A549 (cell line): ENCODE data around the gene EIF4G3. TPM values are rescaled to one million over a fixed set of nuclear protein-coding genes. Genes with fewer than 3 reads are reported as not detected.

ENCODE experiments used
- ATAC-seq, 2 experiments: fragments of 200-7000 bp in 1 of 2; fragments of >200 bp in 1 of 2; cut with Nextera tagmentation in 1 of 2; cut with Tn5 transposase in 1 of 2; 3 replicates each; pipeline versions ENCODE4 v1.8.0 to v1.9.1; 2018 to 2020; ENCODE audit warnings: mild to moderate bottlenecking in 1 of 2, moderate library complexity in 1 of 2
- CTCF ChIA-PET: fragments of 300-600 bp; sonication (Branson Sonifier 250); formaldehyde crosslinking; extraction: SDS; loops from one replicate; lab custom pipeline; 2021; ENCODE audit warnings: antibody characterized with exemption, inconsistent platforms; lab: Yijun Ruan, JAX
- POLR2A ChIA-PET: fragments of 350-600 bp; formaldehyde crosslinking; extraction: SDS; loops from one replicate; lab custom pipeline; 2021; ENCODE audit warnings: antibody characterized with exemption, inconsistent platforms; lab: Yijun Ruan, JAX
- DNase-seq, 2 experiments: peaks; one replicate each; pipeline versions ENCODE4 v3.0.0 to v3.0.0-alpha.2; 2011 to 2016; ENCODE audit warnings: low read depth in 1 of 2, low spot score in 1 of 2
- FAIRE-seq: peaks from 2 replicates; lab custom pipeline; 2011; peaks lifted over from hg19 to GRCh38; lab: Jason Lieb, UNC
- H3K27ac ChIP-seq, 2 experiments: fragments of >200 bp; sonication (Bioruptor Twin); formaldehyde crosslinking; 3 replicates each; pipeline ENCODE4 v1.5.1; 2016 to 2017
- H3K4me1 ChIP-seq: fragments of >200 bp; sonication (Bioruptor Twin); formaldehyde crosslinking; 3 replicates; pipeline ENCODE4 v1.6.1; 2016
- H3K4me2 ChIP-seq: fragments of >200 bp; sonication (Bioruptor Twin); formaldehyde crosslinking; 3 replicates; pipeline ENCODE4 v1.6.1; 2016
- H3K4me3 ChIP-seq: fragments of >200 bp; sonication (Bioruptor Twin); formaldehyde crosslinking; 3 replicates; pipeline ENCODE4 v1.5.1; 2016
- H3K9me3 ChIP-seq: fragments of >200 bp; sonication (Bioruptor Twin); formaldehyde crosslinking; 3 replicates; pipeline ENCODE4 v1.6.1; 2016
- BCL3 ChIP-seq: fragments of >200 bp; sonication (Bioruptor Twin); formaldehyde crosslinking; IDR thresholded peaks from 3 replicates; pipeline ENCODE4 v1.6.1; 2016
- BHLHE40 ChIP-seq: IDR thresholded peaks from 2 replicates; pipeline ENCODE4 v1.6.1; 2012; ENCODE audit warnings: low read depth, low read length, inconsistent platforms
- CBX2 ChIP-seq: fragments of 200-600 bp; sonication (generic); IDR thresholded peaks from 2 replicates; pipeline ENCODE4 v1.6.1; 2016; ENCODE audit warnings: low read depth, mild to moderate bottlenecking, borderline replicate concordance
- CHD2 ChIP-seq: fragments of 150-350 bp; IDR thresholded peaks from 2 replicates; pipeline ENCODE4 v1.6.1; 2014; ENCODE audit warnings: low read length; ENCODE audit not compliant: partially characterized antibody
- CHD4 ChIP-seq: fragments of 200-600 bp; sonication (generic); IDR thresholded peaks from 2 replicates; pipeline ENCODE4 v1.6.1; 2016; ENCODE audit warnings: antibody characterized with exemption, mild to moderate bottlenecking, borderline replicate concordance
- CTCF ChIP-seq: fragments of >200 bp; sonication (Bioruptor Twin); formaldehyde crosslinking; IDR thresholded peaks from 3 replicates; pipeline ENCODE4 v1.5.1; 2016
- FOSB ChIP-seq: fragments of 250-450 bp; sonication (Bioruptor Pico); IDR thresholded peaks from 2 replicates; pipeline ENCODE4 v1.5.0; 2020; ENCODE audit warnings: mild to moderate bottlenecking, moderate library complexity
- HOXB5 ChIP-seq: fragments of 250-450 bp; sonication (Bioruptor Pico); IDR thresholded peaks from 2 replicates; pipeline ENCODE4 v1.5.0; 2020; ENCODE audit warnings: mild to moderate bottlenecking, moderate library complexity
- JUN ChIP-seq, 2 experiments: fragments of >200 bp; sonication (Bioruptor Twin); formaldehyde crosslinking; IDR thresholded peaks; 2 replicates in 1 of 2; 3 replicates in 1 of 2; pipeline ENCODE4 v1.6.1; 2016 to 2017
- JUNB ChIP-seq: fragments of >200 bp; sonication (Bioruptor Twin); formaldehyde crosslinking; IDR thresholded peaks from 2 replicates; pipeline ENCODE4 v1.6.1; 2016
- KDM5A ChIP-seq: fragments of 200-600 bp; sonication (generic); IDR thresholded peaks from 2 replicates; pipeline ENCODE4 v1.6.1; 2016; ENCODE audit warnings: antibody characterized with exemption, mild to moderate bottlenecking
- MAFK ChIP-seq: fragments of 450-650 bp; IDR thresholded peaks from 2 replicates; pipeline ENCODE4 v1.6.1; 2014; ENCODE audit not compliant: partially characterized antibody
- NFE2L2 ChIP-seq: fragments of 150-350 bp; conservative IDR thresholded peaks from 2 replicates; pipeline ENCODE4 v1.6.1; 2014; ENCODE audit warnings: low read length
- POLR2A ChIP-seq: IDR thresholded peaks from 2 replicates; pipeline ENCODE4 v1.6.1; 2012; ENCODE audit warnings: mild to moderate bottlenecking, low read length
- POLR2AphosphoS2 ChIP-seq: conservative IDR thresholded peaks from 2 replicates; pipeline ENCODE4 v1.6.1; 2012; ENCODE audit warnings: low read length, improper control_type of control experiment, inconsistent platforms
- REST ChIP-seq: fragments of 200-600 bp; sonication (generic); IDR thresholded peaks from 2 replicates; pipeline ENCODE4 v1.6.1; 2016; ENCODE audit warnings: antibody characterized with exemption, mild to moderate bottlenecking, moderate library complexity
- RFX5 ChIP-seq: fragments of 450-650 bp; IDR thresholded peaks from 2 replicates; pipeline ENCODE4 v1.7.1; 2014; ENCODE audit warnings: antibody characterized with exemption, mild to moderate bottlenecking, moderate library complexity
- SMC3 ChIP-seq: fragments of >200 bp; sonication (Bioruptor Twin); formaldehyde crosslinking; IDR thresholded peaks from 3 replicates; pipeline ENCODE4 v1.6.1; 2018; ENCODE audit warnings: inconsistent platforms
- TFCP2L1 ChIP-seq: fragments of 250-450 bp; sonication (Bioruptor Pico); IDR thresholded peaks from 2 replicates; pipeline ENCODE4 v1.5.0; 2021; ENCODE audit warnings: mild to moderate bottlenecking
- TP53 ChIP-seq: fragments of 250-450 bp; sonication (Bioruptor Pico); IDR thresholded peaks from 2 replicates; pipeline ENCODE4 v1.5.0; 2021; ENCODE audit warnings: mild to moderate bottlenecking, moderate library complexity
- USF2 ChIP-seq: fragments of 450-650 bp; IDR thresholded peaks from 2 replicates; pipeline ENCODE4 v1.6.1; 2014; ENCODE audit warnings: antibody characterized with exemption
- ZC3H11A ChIP-seq: fragments of 450-650 bp; IDR thresholded peaks from 2 replicates; pipeline ENCODE4 v1.6.1; 2014; ENCODE audit warnings: antibody characterized with exemption, mild to moderate bottlenecking
- ZNF302 ChIP-seq: fragments of 250-450 bp; sonication (Bioruptor Pico); IDR thresholded peaks from 2 replicates; pipeline ENCODE4 v1.9.0; 2021; ENCODE audit warnings: inconsistent platforms, mild to moderate bottlenecking, moderate library complexity
- WGBS: methylation state at CpG from one replicate; pipeline ENCODE4 v1.1.6; 2017; ENCODE audit errors: missing lambda C conversion rate; 5-methylcytosine and 5-hydroxymethylcytosine counted together
- polyA plus RNA-seq, 4 experiments: library from polyadenylated mRNA; depleted of rRNA in 3 of 4; stranded (reverse); fragments of >200 nt; fragmentation: RNase III in 1 of 4; extraction: RNeasy Plus Mini Kit Qiagen cat#74134 plus additional on column Dnase treatment in 1 of 4; gene quantifications; 2 replicates in 3 of 4; 3 replicates in 1 of 4; pipeline ENCODE4 v1.2.3, GENCODE V29; 2011 to 2017

Gene EIF4G3
- polyA plus RNA-seq, 2 of the 4 experiments (the other 2 are of a cell fraction), result 25.0 to 51.3 TPM

GRCh38 chr1:21189906-21190500 is 13.3 kb upstream of the EIF4G3 start:
- no peak overlapping the region for H3K4me3 ChIP-seq
- H3K4me2 ChIP-seq, result no peak overlapping the region
- CTCF ChIA-PET, result interaction anchor here (0.6 to 1.1 kb wide), 5 partner anchors 12 to 514 kb away, joined by 3 to 5 read pairs (median 3); no protein-coding TSS in a partner anchor
- ATAC-seq, result no peak
- no peak overlapping the region for H3K27ac ChIP-seq
- H3K4me1 ChIP-seq, result peaks cover 5% of the 10 kb centered on the region
- WGBS, result 95% methylated on average over 1 of the region's 1 CpG
- no peak for TF ChIP-seq JUN (IDR thresholded peaks at IDR 0.05)
- no peak for TF ChIP-seq CBX2
- no peak for TF ChIP-seq ZNF302 (CRISPR knock-in tag)
- TF ChIP-seq JUNB, result no peak
- no peak for TF ChIP-seq BHLHE40
- TF ChIP-seq USF2, result no peak
- POLR2A ChIA-PET, result no interaction called here
- no peak for DNase-seq
- no peak for FAIRE-seq
- no peaks in the 10 kb centered on the region for H3K9me3 ChIP-seq

- ChIA-PET CTCF (interaction anchor here (1.0 to 1.2 kb wide), 2 partner anchors 15 to 492 kb away, joined by 3 to 7 read pairs; no protein-coding TSS in a partner anchor), POLR2A (no interaction called here)
- Histone ChIP-seq H3K27ac (no peak overlapping the region), H3K4me1 (no peaks in the 10 kb centered on the region), H3K9me3 (no peaks in the 10 kb centered on the region), H3K4me2 (no peak overlapping the region), H3K4me3 (no peak overlapping the region)
- FAIRE-seq, result no peak
- no peak for TF ChIP-seq CHD2
- TF ChIP-seq POLR2AphosphoS2, result no peak
- no peak for TF ChIP-seq BCL3
- TF ChIP-seq JUN (IDR thresholded peaks at IDR 0.05), result no peak
- TF ChIP-seq MAFK, result no peak
- no peak for TF ChIP-seq RFX5
- no peak for TF ChIP-seq ZC3H11A
- no peak for TF ChIP-seq TP53
- TF ChIP-seq REST, result no peak
- TF ChIP-seq TFCP2L1, result no peak
- no peak for TF ChIP-seq FOSB
- no peak for TF ChIP-seq KDM5A
- TF ChIP-seq POLR2A, result no peak
- no peak for ATAC-seq
- DNase-seq, result no peak
- WGBS, result 62% methylated on average over 3 of the region's 3 CpGs
These were observed 12.7 kb upstream of the EIF4G3 start for GRCh38 chr1:21189421-21189820.

GRCh38 chr1:21188235-21188634 is 11.5 kb upstream of the EIF4G3 start:
- peak in 1 of 2 experiments; percentile 55; a peak in 2 of 6 replicates for ATAC-seq
- CTCF ChIA-PET, result interaction anchor here (1.2 kb wide), 1 partner anchor 491 kb away, joined by 7 read pairs; no protein-coding TSS in a partner anchor
- H3K27ac ChIP-seq, result no peak overlapping the region
- no peak for FAIRE-seq
- no peak for TF ChIP-seq SMC3
- no peak for TF ChIP-seq USF2
- no peak for TF ChIP-seq HOXB5 (CRISPR knock-in tag)
- no peak for TF ChIP-seq CHD4
- TF ChIP-seq NFE2L2, result no peak
- TF ChIP-seq FOSB, result no peak
- no peak for TF ChIP-seq JUN (IDR thresholded peaks at IDR 0.05)
- TF ChIP-seq CTCF, result no peak
- TF ChIP-seq, all 56 proteins: peak for 0
- 81% methylated on average over 3 of the region's 3 CpGs for WGBS
- Histone ChIP-seq H3K4me3 (no peak overlapping the region), H3K9me3 (no peaks in the 10 kb centered on the region), H3K4me1 (no peaks in the 10 kb centered on the region), H3K4me2 (no peak overlapping the region)
- DNase-seq, result no peak
- POLR2A ChIA-PET, result no interaction called here
